Neutrophil (primary cell): Measurements from ENCODE around the gene CLPSL1.

Experiments used
- H3K27ac ChIP-seq: fragments of 200-600 bp; sonication (generic); 2 replicates; pipeline ENCODE4 v1.5.1; 2016; ENCODE audit warnings: mild to moderate bottlenecking, moderate library complexity
- H3K27me3 ChIP-seq: fragments of 200-600 bp; sonication (generic); 2 replicates; pipeline ENCODE4 v1.6.0; 2016; ENCODE audit warnings: mild to moderate bottlenecking
- H3K36me3 ChIP-seq: fragments of 200-600 bp; sonication (generic); 2 replicates; pipeline ENCODE4 v1.5.1; 2017
- H3K4me1 ChIP-seq, 2 experiments: fragments of 200-600 bp in 1 of 2; sonication (generic) in 1 of 2; 1 replicate in 1 of 2; 2 replicates in 1 of 2; pipeline versions ENCODE4 v1.5.1 to v1.6.1; 2013 to 2016; ENCODE audit warnings: low read depth in 1 of 2, low read length in 1 of 2, mild to moderate bottlenecking in 1 of 2, moderate library complexity in 1 of 2; ENCODE audit not compliant: control insufficient read depth in 1 of 2, insufficient read depth in 1 of 2
- H3K4me3 ChIP-seq, 2 experiments: fragments of 200-600 bp in 1 of 2; sonication (generic) in 1 of 2; 1 replicate in 1 of 2; 2 replicates in 1 of 2; pipeline ENCODE4 v1.5.1; 2013 to 2016; ENCODE audit warnings: low read depth in 1 of 2, low read length in 1 of 2, mild to moderate bottlenecking in 1 of 2, moderate library complexity in 1 of 2
- H3K9me3 ChIP-seq: fragments of 200-600 bp; sonication (generic); 2 replicates; pipeline ENCODE4 v1.5.1; 2016
- CTCF ChIP-seq: fragments of 200-600 bp; sonication (generic); IDR thresholded peaks from 2 replicates; pipeline ENCODE4 v1.5.1; 2016; ENCODE audit warnings: antibody characterized with exemption

CLPSL1 gene

GRCh38 chr6:35794536-35795452 is 14.0 kb downstream of the CLPSL1 start:
- no peak for TF ChIP-seq CTCF
- Histone ChIP-seq H3K36me3 (no peaks in the 10 kb centered on the region), H3K27ac (no peak overlapping the region), H3K4me1 (no peaks in the 10 kb centered on the region), H3K4me3 (no peak overlapping the region), H3K9me3 (no peaks in the 10 kb centered on the region), H3K27me3 (peaks cover 3% of the 10 kb centered on the region)

GRCh38 chr6:35795453-35796071 is 14.7 kb downstream of the CLPSL1 start:
- TF ChIP-seq CTCF = no peak
- Histone ChIP-seq H3K27me3 (no peaks in the 10 kb centered on the region), H3K9me3 (no peaks in the 10 kb centered on the region), H3K4me3 (no peak overlapping the region), H3K36me3 (no peaks in the 10 kb centered on the region), H3K4me1 (no peaks in the 10 kb centered on the region), H3K27ac (no peak overlapping the region)

DNA sequence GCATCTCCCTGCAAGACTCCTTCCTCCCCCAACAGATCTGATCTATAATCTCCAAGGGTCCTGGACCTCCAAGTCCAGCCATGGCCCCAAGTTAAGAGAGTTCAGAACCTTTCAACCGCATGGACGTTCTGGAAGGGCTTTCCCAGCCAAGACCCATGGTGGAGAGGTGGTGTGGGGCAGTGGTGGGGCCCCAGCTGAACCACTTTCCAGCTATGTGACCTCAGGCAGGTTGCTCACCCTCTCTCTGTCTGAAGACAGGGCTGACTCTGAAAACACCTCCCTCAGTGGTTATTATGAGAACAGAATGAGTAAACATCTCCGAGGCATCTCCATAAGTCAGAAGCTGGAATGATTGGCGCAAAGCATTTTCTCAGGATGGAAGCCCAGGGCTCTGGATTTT is 15.4 kb downstream of the CLPSL1 start:
- Histone ChIP-seq H3K36me3 (no peaks in the 10 kb centered on the region), H3K27ac (no peak overlapping the region), H3K27me3 (no peaks in the 10 kb centered on the region), H3K9me3 (no peaks in the 10 kb centered on the region), H3K4me1 (no peaks in the 10 kb centered on the region), H3K4me3 (no peak overlapping the region)
- no peak for TF ChIP-seq CTCF

- no peak for TF ChIP-seq CTCF
- Histone ChIP-seq H3K27ac (no peak overlapping the region), H3K4me1 (no peaks in the 10 kb centered on the region), H3K9me3 (no peaks in the 10 kb centered on the region), H3K36me3 (no peaks in the 10 kb centered on the region), H3K4me3 (no peak overlapping the region), H3K27me3 (no peaks in the 10 kb centered on the region)
Measured at GRCh38 chr6:35797837-35798526, 17.2 kb downstream of the CLPSL1 start.

DNA sequence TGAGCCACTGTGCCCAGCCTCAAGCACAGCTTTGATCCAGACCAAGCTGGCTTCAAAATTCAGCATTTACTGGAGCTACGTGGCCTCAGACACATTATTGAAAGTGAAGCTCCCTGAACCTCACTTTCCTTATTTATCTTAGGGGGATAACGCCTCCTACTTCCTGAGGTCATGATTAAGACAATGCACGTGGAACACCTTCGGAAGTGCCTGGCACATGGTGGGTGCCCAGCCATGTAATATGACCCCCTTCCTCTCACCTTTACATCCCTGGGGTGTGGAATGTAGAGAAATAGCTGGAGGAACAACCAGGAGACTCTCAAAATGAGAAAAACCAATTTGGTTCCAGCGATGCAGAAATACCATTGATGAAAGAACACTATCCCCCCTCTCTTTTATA is 17.9 kb downstream of the CLPSL1 start:
- no peak overlapping the region for H3K27ac ChIP-seq
- no peak overlapping the region for H3K4me3 ChIP-seq
- H3K27me3 ChIP-seq = no peaks in the 10 kb centered on the region
- no peaks in the 10 kb centered on the region for H3K36me3 ChIP-seq
- no peaks in the 10 kb centered on the region for H3K9me3 ChIP-seq
- TF ChIP-seq CTCF = no peak
- no peaks in the 10 kb centered on the region for H3K4me1 ChIP-seq
